HT1080 (cell line): ENCODE data around the gene CHCT1. TPM values are rescaled to one million over a fixed set of nuclear protein-coding genes. Genes with fewer than 3 reads are reported as not detected.
"Not testable (repeated sequence)": the region's sequence is repeated elsewhere in the genome, so short reads cannot be mapped to it uniquely, and the experiment has no call there.

Experiments
- DNase-seq: peaks from one replicate; pipeline ENCODE4 v3.0.0-alpha.2; 2015; ENCODE audit warnings: low read depth
- polyA plus RNA-seq, 2 experiments: library from polyadenylated mRNA; depleted of rRNA; stranded (reverse); fragments of >200 nt; gene quantifications; 2 replicates each; pipeline ENCODE4 v1.2.3, GENCODE V29; 2015
- total RNA-seq: library from RNA; depleted of rRNA; stranded (reverse); fragments of >200 nt; shearing (Covaris generic); gene quantifications from 2 replicates; pipeline ENCODE4 v1.2.3, GENCODE V29; 2014; rRNA removed

CHCT1 gene
- not detected in 2 replicates for total RNA-seq
- not detected in 2 replicates for polyA plus RNA-seq (2015; cell fraction: cytosol; rRNA removed)
- not detected in 2 replicates for polyA plus RNA-seq (2015; cell fraction: nucleus; rRNA removed)

- DNase-seq, result no peak
These were observed at the start of gene CHCT1 for GRCh38 chr17:60422162-60422665. Gene CHCT1 (plus strand): TSS chr17:60422489. CDS start chr17:60422593, 104 bp downstream.

GRCh38 chr17:60372790-60373483 lies 49.4 kb upstream of the CHCT1 start:
- peak; percentile 86 for DNase-seq

GRCh38 chr17:60378187-60378586 lies 44.1 kb upstream of the CHCT1 start:
- DNase-seq, result not testable (repeated sequence)

- DNase-seq, result not testable (repeated sequence)
These were observed 42.8 kb upstream of the CHCT1 start for GRCh38 chr17:60379461-60379860.

GRCh38 chr17:60381958-60382357 lies 40.3 kb upstream of the CHCT1 start:
- no peak for DNase-seq

GRCh38 chr17:60383379-60383778 lies 38.9 kb upstream of the CHCT1 start:
- DNase-seq, result no peak

GRCh38 chr17:60384921-60385320 lies 37.4 kb upstream of the CHCT1 start:
- DNase-seq, result not testable (repeated sequence)

- DNase-seq, result no peak
These were observed 35.9 kb upstream of the CHCT1 start for GRCh38 chr17:60386147-60387058.

GRCh38 chr17:60387666-60388065 lies 34.6 kb upstream of the CHCT1 start:
- DNase-seq, result no peak

GRCh38 chr17:60388742-60389141 lies 33.5 kb upstream of the CHCT1 start:
- no peak for DNase-seq

GRCh38 chr17:60390186-60390585 lies 32.1 kb upstream of the CHCT1 start:
- DNase-seq, result peak; percentile 42

- peak; percentile 37 for DNase-seq
These were observed 31.3 kb upstream of the CHCT1 start for GRCh38 chr17:60390925-60391470.

- no peak for DNase-seq
These were observed 30.7 kb upstream of the CHCT1 start for GRCh38 chr17:60391471-60392041.

- peak; percentile 98 for DNase-seq
These were observed 30.0 kb upstream of the CHCT1 start, which contains the start of gene USP32 for GRCh38 chr17:60392042-60392844. Gene USP32 (minus strand): TSS chr17:60392133. CDS start chr17:60391939, 194 bp downstream.

GRCh38 chr17:60392845-60393702 lies 29.2 kb upstream of the CHCT1 start:
- DNase-seq, result peak; percentile 72

GRCh38 chr17:60393840-60394723 lies 28.2 kb upstream of the CHCT1 start:
- no peak for DNase-seq

- DNase-seq, result no peak
These were observed 26.7 kb upstream of the CHCT1 start for GRCh38 chr17:60395508-60396065.

- no peak for DNase-seq
These were observed 25.9 kb upstream of the CHCT1 start for GRCh38 chr17:60396412-60396811.
